Vagina (tissue), 2 donors: Measurements from ENCODE around the gene AHSG. TPM values are rescaled to one million over a fixed set of nuclear protein-coding genes. Genes with fewer than 3 reads are reported as not detected.

ENCODE experiments used
- DNase-seq, 2 donors: peaks; one replicate each; pipeline ENCODE4 v3.0.0-alpha.2; 2017; ENCODE audit errors: extremely low spot score in 2 of 2
- H3K27ac ChIP-seq: fragments of 200-600 bp; sonication (generic); one replicate; pipeline ENCODE4 v1.5.1; 2019
- H3K27me3 ChIP-seq: fragments of 200-600 bp; sonication (generic); one replicate; pipeline ENCODE4 v1.5.1; 2019
- H3K36me3 ChIP-seq, 2 donors: fragments of 200-600 bp; sonication (generic); one replicate each; pipeline ENCODE4 v1.5.1; 2017 to 2019
- H3K4me1 ChIP-seq: fragments of 200-600 bp; sonication (generic); one replicate; pipeline ENCODE4 v1.5.1; 2019
- H3K4me3 ChIP-seq, 2 donors: fragments of 200-600 bp; sonication (generic); 1 replicate in 1 of 2; 2 replicates in 1 of 2; pipeline ENCODE4 v1.5.1; 2016 to 2019
- H3K9me3 ChIP-seq: fragments of 200-600 bp; sonication (generic); one replicate; pipeline ENCODE4 v1.5.1; 2019
- POLR2A ChIP-seq, 2 donors: fragments of 450-650 bp; IDR thresholded peaks; one replicate each; pipeline ENCODE4 v1.6.1; 2017; ENCODE audit warnings: antibody characterized with exemption in 2 of 2, mild to moderate bottlenecking in 2 of 2, moderate library complexity in 2 of 2
- POLR2AphosphoS5 ChIP-seq, 2 donors: sonication (generic); formaldehyde crosslinking; IDR thresholded peaks; one replicate each; pipeline ENCODE4 v1.9.0; 2017; ENCODE audit warnings: antibody characterized with exemption in 2 of 2, mild to moderate bottlenecking in 2 of 2, low read depth in 1 of 2; ENCODE audit not compliant: insufficient read depth in 1 of 2
- intact Hi-C: fragments of 100-400 bp; cut with DNase I; formaldehyde crosslinking; loops from one replicate; pipeline ENCODE4 v1.15.1; 2023
- small RNA-seq: library from RNA; depleted of rRNA; stranded (forward); fragments of <200 nt; gene quantifications from one replicate; pipeline ENCODE3, GENCODE V24; 2016
- total RNA-seq: library from RNA; depleted of rRNA; stranded (reverse); fragments of >200 nt; gene quantifications from one replicate; pipeline ENCODE4 v1.2.3, GENCODE V29; 2016
- TF ChIP-seq, protein P1 (sequence below), 3 experiments: fragments of 450-650 bp in 2 of 3; fragments of 200-600 bp in 1 of 3; sonication (generic) in 1 of 3; IDR thresholded peaks; one replicate each; pipeline ENCODE4 v1.5.1; 2017 to 2019; ENCODE audit warnings: antibody characterized with exemption in 3 of 3, mild to moderate bottlenecking in 2 of 3, moderate library complexity in 2 of 3

Gene AHSG
- total RNA-seq, 1 donor from 2014 or later = not detected

- Histone ChIP-seq H3K27me3 (no peaks in the 10 kb centered on the region), H3K36me3 (no peaks in the 10 kb centered on the region), H3K4me1 (no peaks in the 10 kb centered on the region), H3K9me3 (no peaks in the 10 kb centered on the region), H3K4me3 (no peak overlapping the region), H3K27ac (no peak overlapping the region)
- no peak for DNase-seq
- TF ChIP-seq, protein P1, sequence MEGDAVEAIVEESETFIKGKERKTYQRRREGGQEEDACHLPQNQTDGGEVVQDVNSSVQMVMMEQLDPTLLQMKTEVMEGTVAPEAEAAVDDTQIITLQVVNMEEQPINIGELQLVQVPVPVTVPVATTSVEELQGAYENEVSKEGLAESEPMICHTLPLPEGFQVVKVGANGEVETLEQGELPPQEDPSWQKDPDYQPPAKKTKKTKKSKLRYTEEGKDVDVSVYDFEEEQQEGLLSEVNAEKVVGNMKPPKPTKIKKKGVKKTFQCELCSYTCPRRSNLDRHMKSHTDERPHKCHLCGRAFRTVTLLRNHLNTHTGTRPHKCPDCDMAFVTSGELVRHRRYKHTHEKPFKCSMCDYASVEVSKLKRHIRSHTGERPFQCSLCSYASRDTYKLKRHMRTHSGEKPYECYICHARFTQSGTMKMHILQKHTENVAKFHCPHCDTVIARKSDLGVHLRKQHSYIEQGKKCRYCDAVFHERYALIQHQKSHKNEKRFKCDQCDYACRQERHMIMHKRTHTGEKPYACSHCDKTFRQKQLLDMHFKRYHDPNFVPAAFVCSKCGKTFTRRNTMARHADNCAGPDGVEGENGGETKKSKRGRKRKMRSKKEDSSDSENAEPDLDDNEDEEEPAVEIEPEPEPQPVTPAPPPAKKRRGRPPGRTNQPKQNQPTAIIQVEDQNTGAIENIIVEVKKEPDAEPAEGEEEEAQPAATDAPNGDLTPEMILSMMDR (IDR thresholded peaks at IDR 0.05) = no peak
- TF ChIP-seq POLR2A (IDR thresholded peaks at IDR 0.05) (no peak), POLR2AphosphoS5 (IDR thresholded peaks at IDR 0.05; ENCODE audit: insufficient read depth in 1 of 2, low read depth in 1 of 2) (no peak)
- intact Hi-C loops = loop anchor here (5.0 kb wide), 1 partner anchor 576 kb away; no protein-coding TSS in a partner anchor
Observed at GRCh38 chr3:186668426-186668825, 55.6 kb downstream of the AHSG start.

DNA sequence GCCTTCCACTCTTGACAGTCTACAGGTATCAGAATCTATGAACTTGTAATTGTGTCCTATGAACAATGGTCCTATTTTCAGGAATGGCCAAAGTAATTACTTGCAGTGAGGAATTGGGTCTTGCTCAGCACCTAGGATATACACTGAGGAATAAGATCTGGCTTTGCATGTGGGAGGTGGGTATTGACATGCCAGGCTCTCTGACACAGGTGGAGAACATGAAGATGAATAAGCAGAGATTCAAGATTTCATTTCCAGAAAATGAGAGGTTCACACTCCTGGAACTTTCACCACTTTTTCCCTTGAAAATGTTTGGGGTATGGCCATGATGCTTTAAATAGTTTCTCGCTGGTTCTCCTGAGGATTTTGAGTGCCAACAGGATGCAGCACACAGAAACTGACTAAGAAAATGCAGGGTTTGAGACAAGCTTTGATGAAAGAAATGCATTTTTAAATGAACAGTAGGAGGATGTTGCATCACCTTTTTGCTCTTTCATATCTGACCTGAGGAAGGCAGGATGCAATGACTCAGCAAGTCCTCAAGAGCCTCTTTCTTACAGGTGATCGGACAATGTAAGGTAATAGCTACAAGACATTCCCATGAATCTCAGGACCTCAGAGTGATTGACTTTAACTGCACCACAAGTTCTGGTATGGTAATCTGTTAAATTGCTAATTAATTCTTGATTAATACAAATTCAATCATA is 56.7 kb downstream of the AHSG start:
- Histone ChIP-seq H3K9me3 (no peaks in the 10 kb centered on the region), H3K27ac (no peak overlapping the region), H3K4me1 (no peaks in the 10 kb centered on the region), H3K27me3 (no peaks in the 10 kb centered on the region), H3K4me3 (no peak overlapping the region), H3K36me3 (no peaks in the 10 kb centered on the region)
- TF ChIP-seq POLR2A (IDR thresholded peaks at IDR 0.05) = no peak
- TF ChIP-seq, protein P1 (IDR thresholded peaks at IDR 0.05) = no peak
- no peak for TF ChIP-seq POLR2AphosphoS5 (IDR thresholded peaks at IDR 0.05; ENCODE audit: insufficient read depth in 1 of 2, low read depth in 1 of 2)
- DNase-seq = no peak
- intact Hi-C loops = loop anchor here (5.0 kb wide), 1 partner anchor 577 kb away; no protein-coding TSS in a partner anchor

- no peaks in the 10 kb centered on the region for H3K9me3 ChIP-seq
- no peak overlapping the region for H3K4me3 ChIP-seq
- H3K27me3 ChIP-seq = no peaks in the 10 kb centered on the region
- intact Hi-C loops = no loop called here
- H3K36me3 ChIP-seq = no peaks in the 10 kb centered on the region
- no peaks in the 10 kb centered on the region for H3K4me1 ChIP-seq
- H3K27ac ChIP-seq = no peak overlapping the region
- TF ChIP-seq POLR2A (IDR thresholded peaks at IDR 0.05) (no peak), POLR2AphosphoS5 (IDR thresholded peaks at IDR 0.05; ENCODE audit: insufficient read depth in 1 of 2, low read depth in 1 of 2) (no peak)
- TF ChIP-seq, protein P1 (IDR thresholded peaks at IDR 0.05) = no peak
- DNase-seq = no peak
Observed at GRCh38 chr3:186670155-186670554, 57.3 kb downstream of the AHSG start.

Small RNAs within 50 kb of the gene (small RNA-seq; reads per million reads assigned to genes)
- gene RF00017 = not detected

Other genes starting within 250 kb of the AHSG start
- not detected for gene CRYGS, start 68.7 kb upstream of the AHSG start, total RNA-seq
- gene TBCCD1, start 45.7 kb upstream of the AHSG start, total RNA-seq = 10.6 TPM
- 34.6 TPM for gene DNAJB11, start 42.3 kb upstream of the AHSG start, total RNA-seq
- 3.7 TPM for gene FETUB, start 27.3 kb downstream of the AHSG start, total RNA-seq
- gene HRG, start 53.0 kb downstream of the AHSG start, total RNA-seq = 0.25 TPM
- not detected for gene KNG1, start 104.3 kb downstream of the AHSG start, total RNA-seq
- 375 TPM for gene EIF4A2, start 170.5 kb downstream of the AHSG start, total RNA-seq
- gene RFC4, start 193.4 kb downstream of the AHSG start, total RNA-seq = 8.3 TPM
- gene ADIPOQ, start 229.7 kb downstream of the AHSG start, total RNA-seq = 36.6 TPM